Aorta (tissue), 5 donors: ENCODE results near the gene DNAH17. TPM values are rescaled to one million over a fixed set of nuclear protein-coding genes. Genes with fewer than 3 reads are reported as not detected.

Source experiments
- ATAC-seq: fragments of 200-7000 bp; cut with Tn5 transposase; one replicate; pipeline ENCODE4 v1.9.1; 2022; ENCODE audit warnings: moderate library complexity; ENCODE audit not compliant: low FRiP score
- DNase-seq, 2 donors: peaks; one replicate each; pipeline ENCODE4 v3.0.0-alpha.2; 2020
- H3K27ac ChIP-seq, 2 donors: one replicate each; pipeline ENCODE4 v1.5.1; 2013; ENCODE audit warnings: low read length in 2 of 2, mild to moderate bottlenecking in 2 of 2, moderate library complexity in 2 of 2, control low read depth in 1 of 2, inconsistent platforms in 1 of 2, low read depth in 1 of 2
- H3K27me3 ChIP-seq, 2 donors: one replicate each; pipeline ENCODE4 v1.6.1; 2013; ENCODE audit warnings: control low read depth in 1 of 2, low read length in 1 of 2, mild to moderate bottlenecking in 1 of 2, moderate library complexity in 1 of 2; ENCODE audit not compliant: insufficient read depth in 2 of 2, control insufficient read depth in 1 of 2
- H3K36me3 ChIP-seq, 2 donors: one replicate each; pipeline ENCODE4 v1.6.1; 2013; ENCODE audit warnings: control low read depth in 1 of 2, low read length in 1 of 2, mild to moderate bottlenecking in 1 of 2; ENCODE audit not compliant: insufficient read depth in 2 of 2, control insufficient read depth in 1 of 2
- H3K4me1 ChIP-seq, 2 donors: one replicate each; pipeline ENCODE4 v1.6.1; 2013; ENCODE audit warnings: low read length in 2 of 2, control low read depth in 1 of 2, mild to moderate bottlenecking in 1 of 2, moderate library complexity in 1 of 2; ENCODE audit not compliant: insufficient read depth in 2 of 2, control insufficient read depth in 1 of 2
- H3K4me3 ChIP-seq, 2 donors: one replicate each; pipeline ENCODE4 v1.5.1; 2013; ENCODE audit warnings: low read length in 2 of 2, control low read depth in 1 of 2, mild to moderate bottlenecking in 1 of 2
- H3K9me3 ChIP-seq: one replicate; pipeline ENCODE4 v1.6.1; 2013; ENCODE audit warnings: mild to moderate bottlenecking, low read length; ENCODE audit not compliant: control insufficient read depth
- WGBS, 2 donors: extraction: QIAGEN DNeasy Blood & Tissue Kit; methylation state at CpG; one replicate each; pipeline ENCODE4 v1.1.7; 2013; 5-methylcytosine and 5-hydroxymethylcytosine counted together
- intact Hi-C, 2 donors: fragments of 100-400 bp; cut with DNase I; formaldehyde crosslinking; loops; one replicate each; pipeline versions ENCODE4 v1.14.2 to v1.15.0; 2022
- polyA plus RNA-seq, 2 donors: library from polyadenylated mRNA; stranded (reverse); fragments of 200-250 nt; gene quantifications; one replicate each; pipeline ENCODE4 v1.2.3, GENCODE V29; 2013
- total RNA-seq, 2 donors: library from RNA; stranded (reverse); fragmentation: NEBNext Ultra II Directional; extraction: Animal tissue kit (Norgen Biotek cat#: 25700); gene quantifications; one replicate each; pipeline ENCODE4 v1.2.1, GENCODE V29; 2021
- donor health status: healthy with polysubstance abuse.
- donor health status: Bipolar disorder and iron deficiency.
- donor health status: DM: no; HTN: no; CAD: no.
- donor health status: DM: no; HTN: no; CAD: no.
- donor health status: DM: yes; HTN: yes; CAD: no.

Gene DNAH17
- total and polyA plus RNA-seq, 4 donors, result 0.21 to 0.45 TPM; not detected in 2

DNA sequence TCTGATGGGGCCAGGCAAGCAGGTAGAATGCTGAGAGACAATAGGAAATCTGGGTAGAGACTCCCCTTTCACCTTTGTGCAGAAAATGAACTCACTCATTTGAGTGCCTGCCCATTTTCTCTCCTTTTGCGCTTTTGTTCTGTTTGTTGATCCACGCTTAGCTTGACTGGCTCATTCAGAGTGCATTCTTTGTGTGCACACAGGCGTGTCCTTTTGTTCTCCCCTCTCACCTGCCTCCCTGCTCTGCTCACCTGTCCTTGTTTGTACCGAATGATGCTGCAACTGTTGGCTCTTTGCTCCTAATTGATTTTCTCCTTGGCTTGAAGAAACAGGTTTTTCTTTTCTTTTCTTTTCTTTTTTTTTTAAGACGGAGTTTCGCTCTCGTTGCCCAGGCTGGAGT, 183.0 kb downstream of the DNAH17 start:
- ATAC-seq (no peak), DNase-seq (no peak)
- no peak overlapping the region for H3K27ac ChIP-seq
- intact Hi-C loops, result no loop called here
- peaks cover 2 to 4% of the 10 kb centered on the region in 2 donors for H3K4me1 ChIP-seq
- no peak overlapping the region for H3K4me3 ChIP-seq
- H3K27me3 ChIP-seq, result no peaks in the 10 kb centered on the region
- peaks cover 0 to 4% of the 10 kb centered on the region in 2 donors for H3K36me3 ChIP-seq
- H3K9me3 ChIP-seq, result no peaks in the 10 kb centered on the region
- WGBS, 2 donors, result 94% methylated on average over 7 of the region's 7 CpGs

DNA sequence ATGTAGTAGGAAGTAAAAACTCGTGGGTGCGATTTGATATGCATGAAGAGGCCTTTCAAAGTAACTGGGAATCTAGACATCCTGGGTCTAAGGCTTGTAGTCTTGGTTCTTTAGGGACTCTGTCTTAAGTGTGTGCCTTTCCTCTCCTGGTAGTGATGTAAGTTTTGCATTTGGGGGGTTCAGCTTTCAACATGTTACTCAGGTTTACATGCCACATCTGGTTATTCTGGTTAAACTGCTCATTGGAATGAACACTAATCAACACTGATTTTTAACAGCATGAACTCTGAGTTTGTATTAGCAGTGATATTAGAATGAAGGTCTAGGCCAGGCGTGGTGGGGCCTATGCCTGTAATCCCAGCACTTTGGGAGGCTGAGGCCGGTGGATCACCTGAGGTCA, 183.6 kb downstream of the DNAH17 start:
- intact Hi-C loops, result no loop called here
- no peaks in the 10 kb centered on the region for H3K36me3 ChIP-seq
- 93 to 94% methylated on average over 4 of the region's 4 CpGs for WGBS, 2 donors

DNA sequence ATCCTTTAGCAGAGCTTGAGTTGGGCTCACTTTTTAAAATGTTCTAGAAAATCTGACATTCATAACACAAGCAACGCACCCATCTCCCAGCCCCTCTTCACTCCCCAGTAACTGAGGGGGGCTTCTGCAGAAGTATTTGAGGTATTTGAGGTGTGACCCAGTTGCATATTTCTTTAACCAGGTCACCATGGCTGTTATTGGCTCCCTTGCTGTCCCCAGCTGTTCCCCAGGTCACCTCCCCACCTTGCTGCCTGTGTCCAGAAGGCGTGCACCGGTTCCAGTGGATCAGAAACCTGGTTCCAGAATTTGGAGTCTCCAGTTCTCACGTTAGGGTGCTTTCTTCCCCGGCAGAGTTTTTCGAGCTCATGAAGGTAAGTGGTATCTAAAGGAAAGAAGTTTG, 184.9 kb downstream of the DNAH17 start:
- Histone ChIP-seq H3K27ac (no peak overlapping the region), H3K27me3 (no peaks in the 10 kb centered on the region), H3K36me3 (no peaks in the 10 kb centered on the region), H3K9me3 (no peaks in the 10 kb centered on the region), H3K4me1 (peaks cover 2 to 4% of the 10 kb centered on the region in 2 donors), H3K4me3 (no peak overlapping the region)
- intact Hi-C loops, result no loop called here
- 94% methylated on average over 6 of the region's 6 CpGs for WGBS, 2 donors
- ATAC-seq (no peak), DNase-seq (no peak)

More for the DNA sequence above, 183.6 kb downstream of the DNAH17 start:
- Histone ChIP-seq H3K9me3 (no peaks in the 10 kb centered on the region), H3K27me3 (no peaks in the 10 kb centered on the region), H3K4me3 (no peak overlapping the region), H3K4me1 (peaks cover 2 to 4% of the 10 kb centered on the region in 2 donors), H3K27ac (no peak overlapping the region)
- ATAC-seq, result no peak
- DNase-seq, result no peak

DNA sequence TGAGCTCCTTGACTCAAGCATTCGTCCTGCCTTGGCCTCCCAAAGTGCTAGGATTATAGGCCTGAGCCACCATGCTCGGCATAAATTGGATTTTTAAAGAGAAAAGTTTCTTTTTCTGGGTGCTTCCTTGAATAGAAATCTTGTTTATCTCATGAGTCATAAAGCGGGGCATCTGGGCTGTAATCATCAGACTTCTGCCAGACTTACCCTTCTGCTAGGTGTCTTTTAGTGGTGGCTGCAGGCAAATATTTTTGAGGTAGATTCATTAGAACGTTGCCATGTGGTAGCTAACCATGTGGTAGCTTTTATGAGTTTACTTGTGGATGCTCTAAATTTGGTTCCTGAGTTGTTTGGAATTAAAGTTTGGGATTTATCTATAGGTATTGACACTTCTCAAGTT, 185.4 kb downstream of the DNAH17 start:
- DNase-seq (no peak), ATAC-seq (no peak)
- Histone ChIP-seq H3K4me1 (peaks cover 1 to 4% of the 10 kb centered on the region in 2 donors), H3K9me3 (no peaks in the 10 kb centered on the region), H3K4me3 (no peak overlapping the region), H3K27ac (no peak overlapping the region), H3K27me3 (no peaks in the 10 kb centered on the region), H3K36me3 (no peaks in the 10 kb centered on the region)
- WGBS, 2 donors, result 70 to 79% methylated on average over 4 of the region's 4 CpGs
- intact Hi-C loops, result no loop called here

DNA sequence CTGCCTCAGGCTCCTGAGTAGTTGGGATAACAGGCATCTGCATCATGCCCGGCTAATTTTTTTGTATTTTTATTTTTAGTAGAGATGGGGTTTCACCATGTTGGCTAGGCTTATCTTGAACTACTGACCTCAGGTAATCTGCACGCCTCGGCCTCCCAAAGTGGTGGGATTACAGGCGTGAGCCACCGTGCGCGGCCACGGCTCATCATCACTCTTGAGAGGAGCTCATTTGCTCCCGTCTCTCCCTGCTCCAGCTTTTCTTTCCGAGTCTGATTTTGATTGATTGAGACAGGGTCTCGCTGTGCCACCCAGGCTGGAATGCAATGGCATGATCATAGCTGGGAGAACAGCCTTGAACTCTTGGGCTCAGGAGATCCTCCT, 186.2 kb downstream of the DNAH17 start:
- DNase-seq, result no peak
- no peak overlapping the region for H3K27ac ChIP-seq
- no peaks in the 10 kb centered on the region for H3K27me3 ChIP-seq
- WGBS, 2 donors, result 90 to 92% methylated on average over 11 of the region's 11 CpGs
- peaks cover 0 to 3% of the 10 kb centered on the region in 2 donors for H3K4me1 ChIP-seq
- H3K4me3 ChIP-seq, result no peak overlapping the region
- no peaks in the 10 kb centered on the region for H3K36me3 ChIP-seq
- no peaks in the 10 kb centered on the region for H3K9me3 ChIP-seq
- no peak for ATAC-seq
- intact Hi-C loops, result no loop called here

DNA sequence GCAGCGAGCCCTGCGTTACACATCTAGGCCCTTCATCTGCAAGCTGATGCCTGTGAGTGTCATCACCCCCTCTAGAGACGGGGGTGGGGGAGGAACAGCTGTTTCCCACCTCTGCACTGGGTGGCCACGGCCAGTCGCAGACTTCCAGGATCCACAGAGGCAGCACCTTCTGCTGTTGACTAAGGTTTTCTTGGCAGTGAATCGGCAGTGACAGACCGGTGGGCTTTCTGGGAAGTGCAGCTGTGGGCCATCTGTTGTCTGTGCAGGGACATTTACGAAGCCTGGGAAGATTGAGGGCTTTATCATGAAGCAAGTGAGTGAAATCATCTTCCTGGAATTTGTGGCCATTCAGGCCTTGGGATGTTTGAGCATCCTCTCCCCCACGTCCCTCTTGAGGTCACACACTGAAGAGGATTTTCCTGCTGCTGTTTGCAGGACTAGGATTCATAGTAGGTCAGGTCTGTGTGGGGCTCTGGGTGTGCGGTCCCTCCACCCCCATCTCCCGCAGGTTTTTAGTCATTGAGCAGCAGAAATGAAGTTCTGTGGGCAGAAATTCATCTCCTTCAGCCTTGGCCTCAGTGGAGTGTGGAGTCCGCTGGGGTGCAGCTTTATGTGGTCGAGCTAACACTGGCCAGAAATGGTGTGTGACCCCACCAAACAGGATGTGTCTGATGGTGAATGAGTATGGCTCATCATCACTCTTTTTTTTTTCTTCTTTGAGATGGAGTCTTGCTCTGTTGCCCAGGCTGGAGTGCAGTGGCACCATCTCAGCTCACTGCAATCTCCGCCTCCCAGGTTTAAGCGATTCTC, 186.8 kb downstream of the DNAH17 start:
- intact Hi-C loops, result no loop called here
- Histone ChIP-seq H3K4me3 (no peak overlapping the region), H3K9me3 (no peaks in the 10 kb centered on the region), H3K36me3 (no peaks in the 10 kb centered on the region), H3K27ac (no peak overlapping the region), H3K4me1 (peaks cover 0 to 3% of the 10 kb centered on the region in 2 donors), H3K27me3 (no peaks in the 10 kb centered on the region)
- ATAC-seq, result no peak
- DNase-seq, result no peak
- WGBS, 2 donors, result 75 to 83% methylated on average over 15 of the region's 15 CpGs

DNA sequence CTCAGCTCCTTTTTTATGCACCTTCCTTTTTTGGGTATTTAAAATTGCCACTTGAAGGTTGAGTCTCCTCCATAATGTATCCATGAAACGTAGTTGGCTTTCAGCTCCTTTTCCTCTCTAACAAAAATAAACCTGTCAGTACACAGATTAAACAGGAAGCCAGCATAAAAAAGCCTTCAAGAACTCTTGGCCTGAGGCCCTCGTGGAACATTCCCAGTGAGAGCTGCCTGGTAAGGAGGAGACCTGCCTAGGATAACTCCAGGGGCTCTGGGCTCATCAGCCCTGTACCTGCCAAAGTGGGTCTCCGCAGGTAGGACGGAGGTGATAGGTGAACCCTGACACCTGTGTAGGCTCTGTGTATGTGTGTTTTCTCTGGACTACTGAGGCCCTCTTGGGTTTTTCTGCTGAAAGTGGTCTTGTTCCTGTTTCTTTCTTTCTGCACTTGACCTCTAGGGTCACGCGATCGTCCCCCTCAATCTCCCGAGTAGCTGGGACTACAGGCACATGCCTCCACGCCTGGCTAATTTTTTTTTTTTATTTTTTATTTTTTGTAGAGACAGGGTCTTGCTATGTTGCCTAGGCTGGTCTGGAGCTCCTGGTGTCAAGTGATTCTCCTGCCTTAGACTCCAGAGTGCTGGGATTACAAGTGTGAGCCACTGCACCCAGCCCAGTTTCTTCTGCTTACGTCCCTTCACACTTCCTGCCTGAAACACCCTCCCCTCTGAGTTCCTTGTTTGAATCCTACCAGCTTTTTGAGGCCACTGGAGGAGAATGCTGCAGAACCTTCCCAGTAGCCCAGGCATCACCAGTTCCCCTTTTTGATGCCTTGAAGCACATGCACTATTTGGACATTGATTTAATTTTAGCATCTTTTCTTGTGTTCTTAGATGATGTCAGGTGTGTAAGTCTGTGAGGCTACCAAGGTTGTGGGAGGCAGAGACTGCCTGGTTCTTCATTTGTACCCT, 188.9 kb downstream of the DNAH17 start:
- no peak overlapping the region for H3K4me3 ChIP-seq
- no peaks in the 10 kb centered on the region for H3K36me3 ChIP-seq
- peak; percentile 24 for ATAC-seq
- intact Hi-C loops, result no loop called here
- DNase-seq, result peak in 1 of 2 donors; percentile 71
- H3K27ac ChIP-seq, result peak overlapping the region in 1 of 2 donors; percentile 42
- no peaks in the 10 kb centered on the region for H3K27me3 ChIP-seq
- 30 to 43% methylated on average over 10 of the region's 10 CpGs for WGBS, 2 donors
- peaks cover 0 to 7% of the 10 kb centered on the region in 2 donors for H3K4me1 ChIP-seq
- H3K9me3 ChIP-seq, result no peaks in the 10 kb centered on the region

DNA sequence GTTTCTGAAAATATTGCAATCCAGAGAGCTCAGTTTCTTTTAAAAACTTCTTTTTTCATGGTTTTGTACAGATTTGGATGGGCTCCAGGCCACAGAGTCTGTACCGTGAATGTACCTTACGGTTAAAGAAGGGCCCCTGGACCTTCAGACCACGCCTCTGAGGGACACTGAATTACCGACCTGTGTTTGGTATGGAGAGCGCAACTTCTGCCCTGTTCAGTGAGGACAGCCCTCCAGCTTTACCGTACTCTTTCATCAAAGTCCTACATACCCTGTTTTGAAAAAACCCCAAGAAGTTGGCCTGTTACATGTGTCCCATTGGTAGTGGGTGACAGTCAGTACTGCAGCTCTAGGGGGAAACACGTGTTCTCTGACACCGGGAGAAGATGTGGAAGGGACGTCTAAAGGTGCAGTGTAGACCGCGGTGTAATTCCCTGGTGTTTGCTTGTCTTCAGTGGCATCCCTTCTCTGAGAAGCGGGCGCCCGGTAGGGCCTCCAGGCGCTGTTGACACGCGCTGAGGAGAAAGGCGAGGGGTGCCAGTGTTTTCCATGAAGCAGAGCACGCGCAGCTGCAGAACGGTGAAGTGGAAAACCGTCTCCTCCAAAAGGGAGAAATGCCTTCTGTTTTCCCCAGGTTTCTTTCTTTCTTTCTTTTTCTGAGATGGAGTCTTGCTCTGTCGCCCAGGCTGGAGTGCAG, 192.6 kb downstream of the DNAH17 start:
- Histone ChIP-seq H3K9me3 (no peaks in the 10 kb centered on the region), H3K4me1 (peaks cover 0 to 7% of the 10 kb centered on the region in 2 donors), H3K36me3 (no peaks in the 10 kb centered on the region), H3K27me3 (no peaks in the 10 kb centered on the region), H3K27ac (peak overlapping the region in 1 of 2 donors; percentile 87), H3K4me3 (no peak overlapping the region)
- WGBS, 2 donors, result 79 to 80% methylated on average over 23 of the region's 23 CpGs
- DNase-seq (no peak), ATAC-seq (no peak)
- intact Hi-C loops, result no loop called here
